ENCODE measurements around the gene FBXO42.

- TF ChIP-seq CTCF (IDR thresholded peaks at IDR 0.05; ENCODE audit: extremely low read depth in 1 of 2, insufficient read depth in 1 of 2, low read depth in 1 of 2, low read length in 2 of 2) (no peak), POLR2A (IDR thresholded peaks at IDR 0.05; ENCODE audit: low read depth, low read length) (no peak), GATA2 (IDR thresholded peaks at IDR 0.05; ENCODE audit: insufficient read depth, insufficient read length, low read depth, low read length) (no peak), POLR2AphosphoS5 (IDR thresholded peaks at IDR 0.05; ENCODE audit: insufficient read depth, low read depth, low read length) (no peak), EZH2 (IDR thresholded peaks at IDR 0.05; ENCODE audit: borderline replicate concordance, low read depth, low read length, severe bottlenecking) (no peak), JUN (IDR thresholded peaks at IDR 0.05; ENCODE audit: borderline replicate concordance, insufficient read depth, insufficient read length, low read depth) (no peak)
Observed at GRCh38 chr1:16276302-16277030, 75.8 kb downstream of the FBXO42 start.

All from endothelial cell of umbilical vein (primary cell).